GM10847 (cell line): ENCODE data around the gene MAZ.

Source experiments
- POLR2A ChIP-seq: IDR thresholded peaks from 2 replicates; pipeline ENCODE4 v1.6.1; 2011; ENCODE audit not compliant: insufficient read length; ENCODE audit errors: extremely low read depth

Gene MAZ

DNA sequence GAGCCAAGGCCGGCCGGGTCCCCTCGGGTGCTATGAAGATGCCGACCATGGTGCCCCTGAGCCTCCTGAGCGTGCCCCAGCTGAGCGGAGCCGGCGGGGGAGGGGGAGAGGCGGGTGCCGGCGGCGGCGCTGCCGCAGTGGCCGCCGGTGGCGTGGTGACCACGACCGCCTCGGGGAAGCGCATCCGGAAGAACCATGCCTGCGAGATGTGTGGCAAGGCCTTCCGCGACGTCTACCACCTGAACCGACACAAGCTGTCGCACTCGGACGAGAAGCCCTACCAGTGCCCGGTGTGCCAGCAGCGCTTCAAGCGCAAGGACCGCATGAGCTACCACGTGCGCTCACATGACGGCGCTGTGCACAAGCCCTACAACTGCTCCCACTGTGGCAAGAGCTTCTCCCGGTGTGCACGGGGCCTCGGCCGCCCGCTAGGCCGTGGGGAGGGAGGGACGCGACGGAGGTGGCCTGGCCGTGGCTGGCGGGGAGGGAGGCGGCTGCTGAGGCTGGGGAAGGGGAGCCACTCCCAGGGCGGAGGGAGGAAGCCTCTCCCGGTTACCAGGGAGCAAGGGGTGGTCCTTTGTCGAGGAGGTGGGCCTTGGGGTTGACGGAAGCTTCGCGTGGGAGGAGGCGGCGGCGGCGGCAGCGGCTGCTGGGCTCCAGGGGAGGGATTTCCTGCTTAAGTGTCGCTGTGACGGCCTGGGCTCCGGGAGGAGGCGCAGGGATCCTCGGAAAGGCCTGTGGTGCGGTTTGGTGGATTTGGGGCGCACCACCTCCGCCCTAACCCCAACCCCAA is 1.3 kb downstream of the MAZ start:
- TF ChIP-seq POLR2A = peak; percentile 48

DNA sequence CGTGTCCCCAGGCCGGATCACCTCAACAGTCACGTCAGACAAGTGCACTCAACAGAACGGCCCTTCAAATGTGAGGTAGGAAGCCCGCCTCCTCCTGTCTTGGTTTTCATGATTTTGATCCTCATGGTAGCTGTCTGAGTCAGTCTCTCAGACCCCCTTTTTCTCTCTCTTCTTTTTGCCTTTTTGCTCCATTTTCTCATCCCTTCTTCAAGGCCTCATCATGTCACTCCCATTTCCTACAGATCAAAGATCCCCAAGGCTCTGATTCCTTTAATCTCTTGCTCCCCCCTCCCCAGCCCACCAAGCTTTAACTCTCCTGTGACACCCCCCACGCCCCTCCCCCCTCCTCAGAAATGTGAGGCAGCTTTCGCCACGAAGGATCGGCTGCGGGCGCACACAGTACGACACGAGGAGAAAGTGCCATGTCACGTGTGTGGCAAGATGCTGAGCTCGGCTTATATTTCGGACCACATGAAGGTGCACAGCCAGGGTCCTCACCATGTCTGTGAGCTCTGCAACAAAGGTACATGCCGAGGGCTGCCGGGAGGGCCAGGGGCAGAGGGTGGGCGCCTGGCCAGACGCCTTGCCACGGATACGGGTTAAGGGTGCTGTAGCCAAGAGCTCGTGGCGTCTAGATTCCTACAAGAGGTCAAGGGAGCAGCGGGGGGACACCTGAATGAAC is 2.0 kb downstream of the MAZ start:
- no peak for TF ChIP-seq POLR2A

DNA sequence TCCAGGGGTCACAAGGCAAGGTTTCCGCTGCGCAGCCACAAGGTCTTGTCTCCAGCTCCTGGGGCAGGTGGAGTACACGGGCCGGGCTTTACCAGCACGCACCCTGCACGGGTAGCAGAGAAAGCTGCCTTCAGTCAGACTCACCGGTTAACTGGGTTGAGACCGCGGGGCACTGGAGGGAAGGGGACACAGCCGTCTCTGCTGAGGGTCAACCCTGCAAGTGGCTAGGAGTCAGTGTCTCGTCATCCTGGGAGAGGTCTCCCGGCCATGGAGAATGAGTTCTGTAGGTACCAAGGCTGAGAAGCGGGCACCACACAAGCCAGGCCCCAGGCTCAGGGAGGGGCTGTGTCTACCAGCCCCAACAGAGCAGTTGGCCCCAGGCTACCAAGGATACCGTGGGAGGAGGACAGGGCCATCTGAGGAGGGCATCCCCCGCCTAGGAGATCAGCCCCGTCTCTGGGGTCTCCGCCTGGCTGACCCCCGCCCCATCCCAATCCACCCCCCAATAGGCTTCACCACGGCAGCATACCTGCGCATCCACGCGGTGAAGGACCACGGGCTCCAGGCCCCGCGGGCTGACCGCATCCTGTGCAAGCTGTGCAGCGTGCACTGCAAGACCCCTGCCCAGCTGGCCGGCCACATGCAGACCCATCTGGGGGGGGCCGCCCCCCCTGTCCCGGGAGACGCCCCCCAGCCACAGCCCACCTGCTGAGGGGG is 2.9 kb downstream of the MAZ start:
- no peak for TF ChIP-seq POLR2A

DNA sequence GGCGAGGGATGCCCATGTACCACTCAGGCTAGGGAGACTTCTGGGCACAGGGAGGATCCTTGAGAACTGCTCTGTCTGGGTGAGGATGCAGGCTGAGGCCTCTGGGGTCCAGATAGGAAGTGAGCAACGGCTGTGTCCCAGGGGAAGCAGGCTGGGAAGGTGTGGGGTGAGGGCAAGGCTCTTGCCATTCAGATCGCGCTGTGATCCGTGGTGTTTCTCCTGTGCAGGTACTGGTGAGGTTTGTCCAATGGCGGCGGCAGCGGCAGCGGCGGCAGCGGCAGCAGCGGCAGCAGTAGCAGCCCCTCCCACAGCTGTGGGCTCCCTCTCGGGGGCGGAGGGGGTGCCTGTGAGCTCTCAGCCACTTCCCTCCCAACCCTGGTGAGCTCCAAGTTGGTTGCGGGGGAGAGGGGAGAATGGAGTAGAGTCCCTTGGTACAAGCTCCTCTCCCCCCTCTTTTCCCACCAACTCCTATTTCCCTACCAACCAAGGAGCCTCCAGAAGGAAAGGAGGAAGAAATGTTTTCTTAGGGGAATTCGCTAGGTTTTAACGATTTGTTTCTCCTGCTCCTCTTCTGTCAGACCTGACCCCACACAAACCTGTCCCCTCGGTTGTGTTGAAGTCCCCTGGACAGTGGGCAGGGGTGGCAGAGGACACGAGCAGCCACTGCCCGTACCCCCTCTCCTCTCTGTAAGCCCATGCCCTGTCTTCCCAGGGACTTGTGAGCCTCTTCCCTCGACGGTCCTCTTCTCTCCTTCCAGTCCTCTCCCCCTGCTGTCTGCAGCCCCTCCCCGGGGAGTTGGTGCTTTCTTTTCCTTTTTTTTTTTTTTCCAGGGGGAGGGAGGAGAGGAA is 3.7 kb downstream of the MAZ start:
- no peak for TF ChIP-seq POLR2A

DNA sequence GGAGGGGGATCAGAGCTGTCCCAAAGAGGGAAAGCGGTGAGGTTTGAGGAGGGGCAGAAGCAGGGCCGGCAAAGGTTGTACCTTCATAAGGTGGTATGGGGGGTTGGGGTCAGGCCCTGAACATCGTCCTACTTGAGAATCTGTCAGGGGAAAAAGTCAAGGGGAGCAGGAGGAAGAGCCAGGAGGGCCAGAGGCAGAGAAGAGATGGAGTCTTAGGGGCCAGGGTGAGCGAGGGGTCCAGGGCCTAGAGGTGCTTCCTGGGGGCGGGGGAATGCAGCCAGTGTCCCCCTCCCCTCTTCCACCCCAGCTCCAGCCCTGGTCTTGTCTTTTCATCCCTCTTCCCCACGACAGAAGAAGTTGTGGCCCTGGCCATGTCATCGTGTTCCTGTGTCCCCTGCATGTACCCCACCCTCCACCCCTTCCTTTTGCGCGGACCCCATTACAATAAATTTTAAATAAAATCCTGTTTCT is 4.4 kb downstream of the MAZ start:
- no peak for TF ChIP-seq POLR2A

DNA sequence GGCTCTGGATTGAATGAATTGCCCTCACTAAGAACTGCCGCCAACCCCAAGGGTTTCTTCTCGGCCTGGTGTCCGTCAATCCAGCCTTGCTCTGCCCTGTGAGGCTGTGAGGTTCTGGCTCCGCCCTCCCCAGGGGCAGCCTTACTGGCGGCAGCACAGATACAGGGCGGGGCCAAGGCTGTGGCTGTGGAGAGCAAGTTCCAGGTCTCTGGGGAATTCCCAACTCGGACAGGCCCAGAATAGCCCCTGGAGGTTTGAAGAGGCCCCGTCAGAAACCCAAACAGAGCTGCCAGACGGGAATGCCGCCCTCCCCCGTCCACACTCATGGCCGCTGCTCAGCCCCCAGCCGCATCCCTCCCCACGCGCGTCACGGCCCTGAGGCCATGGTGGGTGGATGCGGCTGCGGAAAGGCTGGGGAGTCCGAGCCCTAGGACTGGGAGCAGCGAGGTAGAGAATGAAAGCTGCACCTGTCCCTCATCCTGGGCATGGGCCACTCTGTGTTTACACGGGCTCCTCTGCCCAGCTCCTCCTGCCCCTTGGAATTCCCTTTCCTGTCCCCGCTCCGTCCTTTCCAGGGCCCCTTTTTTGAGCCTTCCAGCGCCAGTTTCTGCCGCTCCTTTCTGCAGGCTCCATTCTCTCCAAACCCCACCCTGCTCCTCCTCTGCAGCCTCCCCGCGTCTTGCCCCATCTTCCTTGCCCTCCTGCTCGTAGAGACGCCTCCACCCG is 5.0 kb downstream of the MAZ start:
- TF ChIP-seq POLR2A = peak; percentile 18

DNA sequence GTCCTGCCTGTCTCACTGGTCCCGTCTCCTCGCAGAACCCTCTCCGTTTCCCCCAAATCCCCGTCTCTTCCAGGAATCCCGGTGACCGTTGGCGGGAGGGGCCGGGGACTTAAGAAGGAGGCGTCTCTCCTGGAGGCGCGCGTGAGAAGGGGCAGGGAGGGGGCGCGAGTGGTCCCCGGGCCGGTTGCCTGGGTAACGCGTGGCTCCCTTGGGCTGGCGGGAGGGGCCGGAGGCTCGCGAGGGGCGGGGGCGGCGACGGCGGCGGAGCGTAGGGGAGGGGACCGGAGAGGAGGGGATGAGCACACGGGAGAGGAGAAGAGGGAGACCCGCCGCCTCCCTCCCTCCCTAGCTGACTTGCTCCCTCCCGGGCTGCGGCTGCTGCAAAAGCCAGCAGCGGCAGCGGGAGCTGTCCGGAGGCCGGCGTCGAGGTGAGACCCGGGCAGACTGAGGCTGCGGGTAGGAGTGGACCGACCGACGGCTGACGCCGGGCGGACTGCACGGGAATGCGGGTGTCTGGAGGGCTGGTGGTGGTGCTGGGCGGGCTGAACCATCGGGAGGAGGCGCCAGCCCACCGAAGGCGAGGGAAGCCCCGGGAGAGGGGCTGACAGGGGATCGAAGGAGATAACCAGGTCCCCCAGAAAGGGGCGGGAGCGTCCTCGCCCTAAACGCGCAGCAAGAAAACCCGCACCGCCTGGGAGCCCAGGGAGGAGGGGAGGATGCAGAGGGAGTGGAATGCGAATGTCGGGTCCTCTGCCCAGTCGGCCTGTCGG is 5.8 kb downstream of the MAZ start, which contains the start of gene PRRT2:
PRRT2 (plus strand) TSS at position 298 of the 770 bp plus-strand sequence. CDS start 862 bp downstream, outside the sequence.
- no peak for TF ChIP-seq POLR2A

DNA sequence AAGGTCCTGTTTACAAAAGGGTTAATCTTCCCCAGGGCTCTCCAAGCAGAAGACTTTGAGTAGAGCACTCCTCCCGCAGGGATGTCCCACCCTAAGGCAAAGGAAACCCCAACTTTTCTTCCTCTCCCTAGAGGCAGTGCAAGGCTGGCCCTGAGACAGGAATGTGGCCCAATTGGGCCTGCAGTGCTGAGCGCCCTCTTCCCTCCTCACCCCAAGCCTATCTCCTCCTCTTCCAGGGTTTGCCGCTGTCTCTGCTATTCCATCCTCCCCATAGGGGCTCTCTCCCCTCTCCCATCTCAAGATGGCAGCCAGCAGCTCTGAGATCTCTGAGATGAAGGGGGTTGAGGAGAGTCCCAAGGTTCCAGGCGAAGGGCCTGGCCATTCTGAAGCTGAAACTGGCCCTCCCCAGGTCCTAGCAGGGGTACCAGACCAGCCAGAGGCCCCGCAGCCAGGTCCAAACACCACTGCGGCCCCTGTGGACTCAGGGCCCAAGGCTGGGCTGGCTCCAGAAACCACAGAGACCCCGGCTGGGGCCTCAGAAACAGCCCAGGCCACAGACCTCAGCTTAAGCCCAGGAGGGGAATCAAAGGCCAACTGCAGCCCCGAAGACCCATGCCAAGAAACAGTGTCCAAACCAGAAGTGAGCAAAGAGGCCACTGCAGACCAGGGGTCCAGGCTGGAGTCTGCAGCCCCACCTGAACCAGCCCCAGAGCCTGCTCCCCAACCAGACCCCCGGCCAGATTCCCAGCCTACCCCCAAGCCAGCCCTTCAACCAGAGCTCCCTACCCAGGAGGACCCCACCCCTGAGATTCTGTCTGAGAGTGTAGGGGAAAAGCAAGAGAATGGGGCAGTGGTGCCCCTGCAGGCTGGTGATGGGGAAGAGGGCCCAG is 6.7 kb downstream of the MAZ start:
- TF ChIP-seq POLR2A = no peak

DNA sequence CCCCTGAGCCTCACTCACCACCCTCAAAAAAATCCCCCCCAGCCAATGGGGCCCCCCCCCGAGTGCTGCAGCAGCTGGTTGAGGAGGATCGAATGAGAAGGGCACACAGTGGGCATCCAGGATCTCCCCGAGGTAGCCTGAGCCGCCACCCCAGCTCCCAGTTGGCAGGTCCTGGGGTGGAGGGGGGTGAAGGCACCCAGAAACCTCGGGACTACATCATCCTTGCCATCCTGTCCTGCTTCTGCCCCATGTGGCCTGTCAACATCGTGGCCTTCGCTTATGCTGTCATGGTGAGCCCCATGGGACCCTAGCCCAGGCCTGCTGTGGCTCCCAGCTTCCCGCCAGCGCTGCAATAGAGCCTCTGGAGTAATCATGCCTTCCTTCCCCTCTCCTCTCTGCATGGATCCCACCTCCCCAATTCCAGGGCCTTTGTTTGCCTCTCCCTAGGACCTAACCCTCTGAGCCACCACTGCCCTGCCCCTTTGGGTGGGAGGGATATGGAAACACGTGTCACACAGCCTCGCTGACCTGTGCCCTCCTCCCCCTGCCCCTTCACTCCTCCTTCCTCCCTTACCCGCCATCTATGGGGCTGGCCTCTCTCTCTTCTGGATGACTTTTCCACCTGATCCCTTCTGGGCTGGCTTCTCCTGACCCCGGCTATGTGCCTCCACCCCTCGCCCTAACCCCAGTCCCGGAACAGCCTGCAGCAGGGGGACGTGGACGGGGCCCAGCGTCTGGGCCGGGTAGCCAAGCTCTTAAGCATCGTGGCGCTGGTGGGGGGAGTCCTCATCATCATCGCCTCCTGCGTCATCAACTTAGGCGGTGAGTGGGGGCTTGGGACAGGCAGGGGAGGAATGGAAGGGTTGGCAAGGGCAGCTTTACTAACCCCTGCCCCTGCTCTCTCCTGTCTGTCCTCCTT is 7.6 kb downstream of the MAZ start:
- no peak for TF ChIP-seq POLR2A

DNA sequence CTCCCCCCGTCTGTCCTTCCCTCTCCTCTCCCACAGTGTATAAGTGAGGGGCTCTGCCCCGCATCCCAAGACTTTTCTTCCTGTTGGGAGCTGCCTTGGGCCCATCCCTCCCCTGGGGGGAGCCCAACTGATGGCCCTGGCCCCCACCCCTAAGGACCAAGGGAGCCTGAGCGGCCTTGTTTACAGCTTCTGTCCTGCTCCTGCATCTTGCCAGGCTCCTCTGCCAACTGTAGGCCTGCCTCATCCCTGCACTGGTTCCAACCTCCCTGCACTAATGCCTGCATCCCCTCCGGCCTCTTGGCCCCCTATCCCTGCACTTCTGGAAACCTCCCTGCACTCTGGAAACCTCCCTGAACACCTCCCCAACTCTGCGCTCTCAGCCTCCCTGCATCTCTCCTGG is 8.3 kb downstream of the MAZ start:
- TF ChIP-seq POLR2A = no peak

DNA sequence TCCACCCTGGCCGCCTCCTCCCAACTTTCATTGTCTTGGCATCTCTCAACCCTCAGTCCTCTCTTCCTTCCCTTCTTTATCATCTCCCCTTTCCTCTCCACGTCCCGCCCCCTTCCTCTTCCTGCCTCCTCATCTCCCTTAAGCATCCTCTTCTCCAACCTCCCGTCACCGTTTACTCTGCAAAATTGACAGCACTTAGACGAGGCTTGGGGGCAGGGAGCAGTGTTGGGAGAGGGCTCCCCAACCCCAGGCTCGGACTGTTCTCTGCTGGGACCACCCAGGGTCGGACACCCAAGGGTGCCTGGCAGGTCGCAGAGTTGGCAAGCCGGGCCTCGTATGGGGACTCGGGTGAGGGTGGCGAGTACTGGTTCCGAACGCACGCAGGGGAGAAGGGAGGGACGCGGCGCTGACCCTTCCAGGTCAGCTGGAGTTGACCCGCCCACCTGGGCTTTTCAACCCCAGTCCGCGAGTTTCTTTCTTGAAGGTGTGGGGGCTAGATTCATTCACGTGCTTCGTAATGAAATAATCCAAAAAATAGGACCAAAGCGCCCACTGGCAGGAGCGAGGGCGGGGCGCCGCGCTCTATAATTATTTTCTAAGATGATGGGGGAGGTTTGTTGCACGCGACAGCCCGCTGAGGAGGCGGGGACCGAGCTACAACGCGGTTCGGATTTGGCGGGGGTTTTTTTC is 8.8 kb downstream of the MAZ start:
- TF ChIP-seq POLR2A = no peak
